SK-N-SH (cell line): ENCODE data around the gene NAA11. TPM values are rescaled to one million over a fixed set of nuclear protein-coding genes. Genes with fewer than 3 reads are reported as not detected.

Source experiments
- CTCF ChIA-PET: fragments of 300-600, 350-600 bp; formaldehyde crosslinking; extraction: SDS; loops from one replicate; lab custom pipeline; 2021; lab: Yijun Ruan, JAX
- POLR2A ChIA-PET: fragments of 350-600 bp; sonication (Branson Sonifier 250); formaldehyde crosslinking; extraction: SDS; loops from one replicate; lab custom pipeline; 2020; ENCODE audit warnings: antibody characterized with exemption, inconsistent platforms; lab: Yijun Ruan, JAX
- DNase-seq: peaks from one replicate; pipeline ENCODE4 v3.0.0; 2012
- H2AFZ ChIP-seq: fragments of 200-600 bp; sonication (generic); 2 replicates; pipeline ENCODE4 v1.8.1; 2016; ENCODE audit warnings: antibody characterized with exemption, mild to moderate bottlenecking, low read depth
- H3F3A ChIP-seq: fragments of 200-600 bp; sonication (generic); replicated peaks from 2 replicates; pipeline ENCODE3; 2016; ENCODE audit warnings: antibody characterized with exemption, mild to moderate bottlenecking; ENCODE audit not compliant: insufficient read depth
- H3K27ac ChIP-seq, 2 experiments: fragments of 200-500 bp in 1 of 2; fragments of 200-600 bp in 1 of 2; sonication (Bioruptor generic) in 1 of 2; sonication (generic), shearing (Covaris generic) in 1 of 2; 2 replicates each; pipeline versions ENCODE4 v1.5.1 to v1.6.1; 2014 to 2016; ENCODE audit warnings: low read depth in 2 of 2, inconsistent platforms in 1 of 2, low read length in 1 of 2, mild to moderate bottlenecking in 1 of 2, mixed read lengths in 1 of 2
- H3K27me3 ChIP-seq: fragments of 200-600 bp; sonication (generic), shearing (Covaris generic); 2 replicates; pipeline ENCODE4 v1.6.1; 2016; ENCODE audit warnings: mixed run types; ENCODE audit not compliant: insufficient read depth
- H3K36me3 ChIP-seq, 2 experiments: fragments of 200-500 bp in 1 of 2; fragments of 200-600 bp in 1 of 2; sonication (Bioruptor generic) in 1 of 2; sonication (generic) in 1 of 2; replicated peaks in 1 of 2; 2 replicates each; pipeline versions ENCODE3 to v1.5.1; 2014 to 2016; ENCODE audit warnings: low read length in 1 of 2, mild to moderate bottlenecking in 1 of 2; ENCODE audit not compliant: insufficient read depth in 2 of 2, control insufficient read depth in 1 of 2
- H3K4me1 ChIP-seq, 2 experiments: fragments of 200-500 bp in 1 of 2; fragments of 200-600 bp in 1 of 2; sonication (Bioruptor generic) in 1 of 2; sonication (generic), shearing (Covaris generic) in 1 of 2; 2 replicates each; pipeline versions ENCODE4 v1.5.1 to v1.6.1; 2014 to 2016; ENCODE audit warnings: low read depth in 1 of 2, low read length in 1 of 2, mixed run types in 1 of 2; ENCODE audit not compliant: insufficient read depth in 2 of 2, control insufficient read depth in 1 of 2
- H3K4me2 ChIP-seq: fragments of 200-600 bp; sonication (generic), shearing (Covaris generic); 2 replicates; pipeline ENCODE4 v1.6.1; 2017; ENCODE audit warnings: mixed run types
- H3K4me3 ChIP-seq, 2 experiments: fragments of 200-500 bp in 1 of 2; fragments of 200-600 bp in 1 of 2; sonication (Bioruptor generic) in 1 of 2; sonication (generic), shearing (Covaris generic) in 1 of 2; 2 replicates each; pipeline versions ENCODE4 v1.5.1 to v1.8.1; 2014 to 2016; ENCODE audit warnings: low read depth in 2 of 2, inconsistent platforms in 1 of 2, low read length in 1 of 2, mild to moderate bottlenecking in 1 of 2, mixed read lengths in 1 of 2, moderate library complexity in 1 of 2
- H3K79me2 ChIP-seq: fragments of 200-600 bp; sonication (generic); 2 replicates; pipeline ENCODE4 v1.8.1; 2017; ENCODE audit warnings: mild to moderate bottlenecking; ENCODE audit not compliant: insufficient read depth
- H3K9ac ChIP-seq: fragments of 200-600 bp; sonication (generic); 2 replicates; pipeline ENCODE4 v1.6.1; 2017; ENCODE audit warnings: mixed run types
- H3K9me2 ChIP-seq: fragments of 200-600 bp; sonication (generic); 2 replicates; pipeline ENCODE4 v1.6.1; 2017; ENCODE audit warnings: mixed run types
- H3K9me3 ChIP-seq: fragments of 200-600 bp; sonication (generic); 2 replicates; pipeline ENCODE4 v1.6.1; 2017; ENCODE audit warnings: mixed run types, mild to moderate bottlenecking, moderate library complexity
- H4K20me1 ChIP-seq: fragments of 200-600 bp; sonication (generic); 2 replicates; pipeline ENCODE4 v1.6.1; 2017; ENCODE audit warnings: mild to moderate bottlenecking, mixed run types; ENCODE audit not compliant: insufficient read depth
- ELF1 ChIP-seq: IDR thresholded peaks from 2 replicates; pipeline ENCODE4 v1.4.0; 2012
- EP300 ChIP-seq, 2 experiments: IDR thresholded peaks; 2 replicates each; pipeline versions ENCODE4 v1.4.0 to v1.6.1; 2012; ENCODE audit warnings: borderline replicate concordance in 1 of 2, low read depth in 1 of 2, low read length in 1 of 2
- EZH2phosphoT487 ChIP-seq: fragments of 200-600 bp; sonication (generic); IDR thresholded peaks from 2 replicates; pipeline ENCODE4 v1.6.1; 2017; ENCODE audit warnings: low read depth, mixed run types, mild to moderate bottlenecking, antibody characterized with exemption, moderate library complexity, borderline replicate concordance
- FOSL2 ChIP-seq: IDR thresholded peaks from 2 replicates; pipeline ENCODE4 v1.4.0; 2012; ENCODE audit warnings: low read depth, mild to moderate bottlenecking, moderate library complexity, borderline replicate concordance
- FOXJ3 ChIP-seq: sonication (generic); formaldehyde crosslinking; IDR thresholded peaks from 2 replicates; pipeline ENCODE4 v1.5.1; 2020; ENCODE audit warnings: mild to moderate bottlenecking, missing genetic modification reagents
- FOXM1 ChIP-seq: IDR thresholded peaks from 2 replicates; pipeline ENCODE4 v1.4.0; 2012; ENCODE audit warnings: low read depth, mild to moderate bottlenecking
- GATA2 ChIP-seq: sonication (generic); formaldehyde crosslinking; IDR thresholded peaks from 2 replicates; pipeline ENCODE4 v1.5.0; 2020; ENCODE audit warnings: mild to moderate bottlenecking, missing genetic modification reagents
- MXI1 ChIP-seq: IDR thresholded peaks from 2 replicates; pipeline ENCODE4 v1.6.1; 2012; ENCODE audit warnings: mild to moderate bottlenecking, low read depth, low read length, improper control_type of control experiment
- NFIC ChIP-seq: IDR thresholded peaks from 2 replicates; pipeline ENCODE4 v1.4.0; 2012; ENCODE audit warnings: borderline replicate concordance
- NRF1 ChIP-seq: IDR thresholded peaks from 2 replicates; pipeline ENCODE4 v1.6.1; 2012; ENCODE audit warnings: low read depth, mild to moderate bottlenecking, low read length
- PBX3 ChIP-seq: IDR thresholded peaks from 2 replicates; pipeline ENCODE4; 2012
- POLR2AphosphoS5 ChIP-seq: IDR thresholded peaks from 2 replicates; pipeline ENCODE4 v1.6.1; 2012; ENCODE audit warnings: low read depth, low read length
- RCOR1 ChIP-seq: fragments of 150-350 bp; IDR thresholded peaks from 2 replicates; pipeline ENCODE4 v1.6.1; 2017; ENCODE audit warnings: antibody characterized with exemption, low read length
- RXRA ChIP-seq: IDR thresholded peaks from 2 replicates; pipeline ENCODE4 v1.4.0; 2012; ENCODE audit warnings: low read depth, mild to moderate bottlenecking, borderline replicate concordance
- SIN3A ChIP-seq: IDR thresholded peaks from 2 replicates; pipeline ENCODE4 v1.6.1; 2012; ENCODE audit warnings: low read depth, mild to moderate bottlenecking, low read length, moderate library complexity, borderline replicate concordance
- SMC3 ChIP-seq: IDR thresholded peaks from 2 replicates; pipeline ENCODE4 v1.6.1; 2012; ENCODE audit warnings: low read depth, low read length, improper control_type of control experiment
- TCF12 ChIP-seq: IDR thresholded peaks from 2 replicates; pipeline ENCODE4 v1.4.0; 2012
- TEAD4 ChIP-seq: IDR thresholded peaks from 2 replicates; pipeline ENCODE4 v1.4.0; 2012; ENCODE audit warnings: mild to moderate bottlenecking, borderline replicate concordance; ENCODE audit not compliant: insufficient read depth
- USF1 ChIP-seq: IDR thresholded peaks from 2 replicates; pipeline ENCODE4 v1.4.0; 2012; ENCODE audit warnings: low read depth, borderline replicate concordance
- YY1 ChIP-seq: IDR thresholded peaks from 2 replicates; pipeline ENCODE4 v1.4.0; 2012; ENCODE audit warnings: low read depth, mild to moderate bottlenecking
- WGBS: methylation state at CpG from one replicate; pipeline ENCODE4 v1.1.6; 2017; ENCODE audit warnings: low lambda C conversion rate; 5-methylcytosine and 5-hydroxymethylcytosine counted together
- polyA plus RNA-seq, 3 experiments: library from polyadenylated mRNA; depleted of rRNA; stranded (reverse); fragments of >200 nt; gene quantifications; 2 replicates each; pipeline ENCODE4 v1.2.3, GENCODE V29; 2012
- TF ChIP-seq, protein P1 (sequence below): IDR thresholded peaks from 2 replicates; pipeline ENCODE4 v1.4.0; 2012; ENCODE audit warnings: low read depth
- TF ChIP-seq, protein P2 (sequence below): fragments of 150-350 bp; IDR thresholded peaks from 2 replicates; pipeline ENCODE4 v1.6.1; 2017; ENCODE audit warnings: antibody characterized with exemption, low read length, low read depth, borderline replicate concordance

NAA11 gene
- polyA plus RNA-seq, 1 of the 3 experiments (the other 2 are of a cell fraction) = not detected

DNA sequence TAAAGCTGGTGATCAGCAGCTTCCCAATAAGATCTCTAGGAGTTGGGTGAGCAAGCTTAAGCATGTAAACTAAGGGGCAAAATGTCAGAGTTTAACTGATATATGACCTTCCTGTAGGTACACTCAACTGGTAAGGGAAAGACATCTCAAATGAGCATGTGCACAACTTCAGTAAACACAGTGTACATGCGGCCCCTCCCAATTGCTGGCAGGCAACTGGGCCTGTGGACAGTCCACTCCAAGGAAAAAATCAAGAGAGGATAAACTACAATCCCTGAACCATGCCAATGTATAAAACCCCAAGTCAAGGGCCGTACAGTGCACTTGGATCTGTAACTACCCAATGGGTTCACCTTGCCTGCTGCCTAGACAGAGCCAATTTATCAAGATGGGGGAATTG lies 4.9 kb upstream of the NAA11 start:
- Histone ChIP-seq H3K4me3 (no peak overlapping the region), H3F3A (peaks cover 12% of the 10 kb centered on the region), H3K4me2 (peak overlapping the region; percentile 19; the same call in 1 of the 2 replicates), H2AFZ (no peak overlapping the region), H3K27me3 (no peaks in the 10 kb centered on the region), H3K27ac (peak overlapping the region in 1 of 2 experiments; percentile 55; a peak in 1 of 4 replicates), H4K20me1 (no peaks in the 10 kb centered on the region), H3K9me3 (no peaks in the 10 kb centered on the region), H3K4me1 (peaks cover 0 to 4% of the 10 kb centered on the region in 2 experiments; a peak in 1 of 4 replicates), H3K9ac (no peak overlapping the region), H3K79me2 (no peaks in the 10 kb centered on the region), H3K9me2 (no peaks in the 10 kb centered on the region)
- POLR2A ChIA-PET = no interaction called here
- CTCF ChIA-PET = no interaction called here
- WGBS = 51% methylated on average over 2 of the region's 2 CpGs
- no peak for DNase-seq
- TF ChIP-seq POLR2AphosphoS5 = no peak
- no peak for TF ChIP-seq USF1
- no peak for TF ChIP-seq FOXM1
- no peak for TF ChIP-seq FOSL2
- no peak for TF ChIP-seq SIN3A
- TF ChIP-seq EZH2phosphoT487 = no peak
- TF ChIP-seq RXRA = no peak
- no peak for TF ChIP-seq PBX3
- no peak for TF ChIP-seq TCF12
- no peak for TF ChIP-seq EP300 (IDR thresholded peaks at IDR 0.05; ENCODE audit: borderline replicate concordance in 1 of 2, low read depth in 1 of 2, low read length in 1 of 2)
- TF ChIP-seq RCOR1 = no peak
- TF ChIP-seq, protein P1, sequence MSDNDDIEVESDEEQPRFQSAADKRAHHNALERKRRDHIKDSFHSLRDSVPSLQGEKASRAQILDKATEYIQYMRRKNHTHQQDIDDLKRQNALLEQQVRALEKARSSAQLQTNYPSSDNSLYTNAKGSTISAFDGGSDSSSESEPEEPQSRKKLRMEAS = no peak
- no peak for TF ChIP-seq ELF1
- TF ChIP-seq NRF1 = no peak
- no peak for TF ChIP-seq NFIC
- no peak for TF ChIP-seq TEAD4
- TF ChIP-seq MXI1 = no peak
- TF ChIP-seq, all 33 proteins: peak for 0
- H3K36me3 ChIP-seq = no peaks in the 10 kb centered on the region

- Histone ChIP-seq H3K9me2 (no peaks in the 10 kb centered on the region), H3K27me3 (no peaks in the 10 kb centered on the region), H3K27ac (no peak overlapping the region), H3K4me2 (no peak overlapping the region), H3F3A (no peaks in the 10 kb centered on the region), H3K79me2 (no peaks in the 10 kb centered on the region), H3K9ac (no peak overlapping the region), H3K4me1 (no peaks in the 10 kb centered on the region; a peak in 1 of 4 replicates), H3K9me3 (no peaks in the 10 kb centered on the region), H2AFZ (no peak overlapping the region), H3K36me3 (no peaks in the 10 kb centered on the region), H3K4me3 (no peak overlapping the region), H4K20me1 (no peaks in the 10 kb centered on the region)
- POLR2A ChIA-PET = no interaction called here
- 72% methylated on average over 7 of the region's 12 CpGs for WGBS
- DNase-seq = no peak
- CTCF ChIA-PET = no interaction called here
- TF ChIP-seq GATA2 (no peak), MXI1 (no peak), FOSL2 (no peak), NRF1 (no peak), RCOR1 (no peak), SMC3 (no peak), YY1 (no peak), FOXM1 (no peak), EP300 (IDR thresholded peaks at IDR 0.05; ENCODE audit: borderline replicate concordance in 1 of 2, low read depth in 1 of 2, low read length in 1 of 2) (no peak), RXRA (no peak), USF1 (no peak), TEAD4 (no peak), FOXJ3 (no peak), NFIC (no peak), PBX3 (no peak)
- TF ChIP-seq, protein P1 = no peak
- TF ChIP-seq, protein P2, sequence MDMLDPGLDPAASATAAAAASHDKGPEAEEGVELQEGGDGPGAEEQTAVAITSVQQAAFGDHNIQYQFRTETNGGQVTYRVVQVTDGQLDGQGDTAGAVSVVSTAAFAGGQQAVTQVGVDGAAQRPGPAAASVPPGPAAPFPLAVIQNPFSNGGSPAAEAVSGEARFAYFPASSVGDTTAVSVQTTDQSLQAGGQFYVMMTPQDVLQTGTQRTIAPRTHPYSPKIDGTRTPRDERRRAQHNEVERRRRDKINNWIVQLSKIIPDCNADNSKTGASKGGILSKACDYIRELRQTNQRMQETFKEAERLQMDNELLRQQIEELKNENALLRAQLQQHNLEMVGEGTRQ = no peak
Observed at GRCh38 chr4:79325436-79325835, 425 bp downstream of the NAA11 start.
